OCI-LY3 (cell line): ENCODE results near the gene RBP4.

Experiments
- CTCF ChIP-seq: fragments of 200-600, 300-600 bp; sonication (generic); IDR thresholded peaks from 2 replicates; pipeline ENCODE4 v1.5.1; 2014; ENCODE audit warnings: antibody characterized with exemption, low read length, low read depth
- EZH2phosphoT487 ChIP-seq: fragments of 200-600 bp; shearing (Covaris generic); IDR thresholded peaks from 2 replicates; pipeline ENCODE4 v1.6.1; 2018; ENCODE audit warnings: antibody characterized with exemption, mixed run types, low read depth

- TF ChIP-seq CTCF (no peak), EZH2phosphoT487 (no peak)
These were observed 38.8 kb upstream of the RBP4 start for GRCh38 chr10:93639791-93640190.
